ENCODE data around the gene ATG9A. TPM values are rescaled to one million over a fixed set of nuclear protein-coding genes. Genes with fewer than 3 reads are reported as not detected.

ATG9A gene
- total and polyA plus RNA-seq, 2 of the 8 experiments (the other 6 are each of a cell fraction or from before 2014, with no cell fraction given), result 43.6 to 66.8 TPM

DNA sequence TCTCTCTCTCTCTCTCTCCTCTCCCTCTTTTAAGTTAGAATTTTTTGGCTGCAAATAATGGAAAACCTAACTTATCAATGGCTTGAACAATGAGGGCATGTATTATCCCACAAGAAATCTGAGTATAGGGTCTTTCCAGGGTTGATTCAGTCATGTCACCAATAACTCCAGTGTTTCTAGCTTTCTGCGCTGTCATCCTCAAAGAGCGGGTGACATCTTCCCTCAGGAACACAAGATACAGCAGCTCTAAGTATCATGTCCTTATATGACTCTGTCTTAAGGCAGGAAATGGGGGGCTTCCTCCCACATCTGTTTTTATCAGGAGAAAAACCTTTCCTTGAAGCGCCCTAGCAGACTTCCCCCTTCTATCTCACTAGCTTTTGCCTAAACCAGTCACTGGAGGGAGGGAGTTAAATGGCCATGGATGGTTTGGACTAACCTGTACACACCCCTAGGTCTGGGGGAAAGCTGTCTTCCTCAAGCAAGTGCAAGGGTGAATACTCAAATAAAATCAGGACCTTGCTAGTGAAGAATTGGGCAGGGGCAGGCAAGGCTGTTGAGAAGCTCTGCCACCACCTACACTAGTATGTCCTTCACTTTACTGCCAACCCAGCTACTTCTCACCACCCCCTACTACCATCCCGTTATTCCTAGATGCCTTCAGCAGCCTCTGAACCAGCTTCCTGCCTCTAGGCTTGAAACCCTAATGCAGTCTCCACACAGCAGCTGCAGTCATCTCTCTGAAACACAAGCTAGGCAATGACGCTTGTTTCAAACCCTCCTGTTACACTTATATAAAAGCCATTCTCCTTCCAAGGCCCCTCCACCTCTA is 31.8 kb upstream of the ATG9A start:
- H3K4ac ChIP-seq (replicated peaks; ENCODE audit: insufficient read length, low read depth, low read length), result no peak overlapping the region
- H2AK5ac ChIP-seq (ENCODE audit: low read depth, low read length), result no peak overlapping the region
- H3K9ac ChIP-seq (replicated peaks in 1 of 4; ENCODE audit: extremely low read depth in 1 of 4, low read depth in 3 of 4, low read length in 3 of 4), result no peak overlapping the region
- no peak overlapping the region for H2AFZ ChIP-seq (ENCODE audit: low read length)
- no peak overlapping the region for H2BK20ac ChIP-seq (ENCODE audit: low read length)
- H4K20me1 ChIP-seq (replicated peaks in 1 of 2; ENCODE audit: control insufficient read depth in 1 of 2, insufficient read depth in 2 of 2, low read length in 2 of 2), result no peaks in the 10 kb centered on the region
- no peak for DNase-seq (ENCODE audit: low read depth in 1 of 2, low spot score in 2 of 2)
- H3K27me3 ChIP-seq (replicated peaks in 1 of 4; ENCODE audit: control insufficient read depth in 3 of 4, extremely low read depth in 1 of 4, insufficient read depth in 3 of 4, low read length in 3 of 4), result peaks cover 0 to 7% (median 3%) of the 10 kb centered on the region in 4 experiments; a peak in 6 of 7 replicates
- H3K14ac ChIP-seq (ENCODE audit: insufficient read length), result no peak overlapping the region
- no peak overlapping the region for H3K4me3 ChIP-seq (ENCODE audit: extremely low read depth in 1 of 4, insufficient read depth in 2 of 4, low read depth in 3 of 4, low read length in 4 of 4)
- TF ChIP-seq E2F6 (IDR thresholded peaks at IDR 0.05), result no peak
- no peak overlapping the region for H4K8ac ChIP-seq (ENCODE audit: extremely low read depth, insufficient read depth, low read length)
- H3K23me2 ChIP-seq (ENCODE audit: low read depth, low read length), result no peaks in the 10 kb centered on the region
- no peaks in the 10 kb centered on the region for H3K9me3 ChIP-seq (ENCODE audit: insufficient read depth in 2 of 2, low read depth in 1 of 2, low read length in 1 of 2)
- no peak for FAIRE-seq
- no peak overlapping the region for H2BK15ac ChIP-seq (ENCODE audit: low read length)
- no peak overlapping the region for H2BK5ac ChIP-seq (ENCODE audit: low read depth, low read length)
- H3K36me3 ChIP-seq (ENCODE audit: control insufficient read depth in 2 of 4, insufficient read depth in 4 of 4, low read length in 3 of 4), result no peaks in the 10 kb centered on the region
- 85% methylated on average over 5 of the region's 5 CpGs; no CpG with 5 or more reads in 1 of the 2 experiments for WGBS, 2 experiments (ENCODE audit: extremely low coverage in 1 of 2, insufficient coverage in 1 of 2, insufficient read length in 1 of 2, insufficient replicate concordance in 2 of 2, low coverage in 1 of 2, low lambda C conversion rate in 2 of 2, missing lambda C conversion rate in 1 of 2)
- H2BK120ac ChIP-seq (replicated peaks; ENCODE audit: low read depth, low read length), result no peak overlapping the region
- H4K5ac ChIP-seq (ENCODE audit: insufficient read length, low read depth, low read length), result no peak overlapping the region
- H3K23ac ChIP-seq (ENCODE audit: insufficient read length), result no peak overlapping the region
- no peaks in the 10 kb centered on the region for H3K79me1 ChIP-seq (ENCODE audit: low read depth, low read length)
- no peak overlapping the region for H3K27ac ChIP-seq (ENCODE audit: low read depth, low read length)
- H3K18ac ChIP-seq (ENCODE audit: extremely low read depth, low read length), result no peak overlapping the region
- no peaks in the 10 kb centered on the region for H3K4me1 ChIP-seq (replicated peaks in 1 of 4; ENCODE audit: control insufficient read depth in 3 of 4, insufficient read depth in 4 of 4, low read length in 3 of 4)
- H2BK12ac ChIP-seq (ENCODE audit: low read depth, low read length), result no peak overlapping the region
- H3K79me2 ChIP-seq (ENCODE audit: control insufficient read depth in 1 of 2, insufficient read depth in 2 of 2, low read length in 2 of 2), result no peaks in the 10 kb centered on the region
- ChIA-PET POLR2A (ENCODE audit: partially characterized antibody) (interaction anchor here (1.0 to 2.7 kb wide), 6 partner anchors 9 to 53 kb away, joined by 3 to 15 read pairs (median 4); partner anchors contain the start of genes GLB1L, STK16 and TUBA4B), CTCF (ENCODE audit: partially characterized antibody) (interaction anchor here (0.8 to 6.5 kb wide), 10 partner anchors 9 to 128 kb away, joined by 3 to 37 read pairs (median 5); partner anchors contain the start of gene TUBA4B)
- no peak overlapping the region for H3K56ac ChIP-seq (replicated peaks; ENCODE audit: insufficient read length, low read depth, low read length)
- H4K91ac ChIP-seq (replicated peaks; ENCODE audit: insufficient read length, low read length), result no peak overlapping the region
- H3K4me2 ChIP-seq (ENCODE audit: insufficient read depth in 1 of 2, low read depth in 2 of 2, low read length in 2 of 2), result no peak overlapping the region
